Stimulated activated CD8-positive, alpha-beta memory T cell treated with anti-CD3 and anti-CD28 coated beads, Interleukin-2, amount 100 ng/mL, for 1 hour (primary cell): Measurements from ENCODE around the gene CCDC92B.
"Not testable (repeated sequence)": the region's sequence is repeated elsewhere in the genome, so short reads cannot be mapped to it uniquely, and the experiment has no call there.

ENCODE experiments used
- DNase-seq, 2 donors: peaks; one replicate each; pipeline ENCODE4 v3.0.0-alpha.2; 2020; ENCODE audit warnings: low read depth in 2 of 2

Gene CCDC92B

GRCh38 chr17:2749058-2749783, at the start of gene CCDC92B:
Gene CCDC92B (minus strand): TSS chr17:2749652. CDS start chr17:2735145, 14,507 bp downstream.
- DNase-seq: no peak

DNA sequence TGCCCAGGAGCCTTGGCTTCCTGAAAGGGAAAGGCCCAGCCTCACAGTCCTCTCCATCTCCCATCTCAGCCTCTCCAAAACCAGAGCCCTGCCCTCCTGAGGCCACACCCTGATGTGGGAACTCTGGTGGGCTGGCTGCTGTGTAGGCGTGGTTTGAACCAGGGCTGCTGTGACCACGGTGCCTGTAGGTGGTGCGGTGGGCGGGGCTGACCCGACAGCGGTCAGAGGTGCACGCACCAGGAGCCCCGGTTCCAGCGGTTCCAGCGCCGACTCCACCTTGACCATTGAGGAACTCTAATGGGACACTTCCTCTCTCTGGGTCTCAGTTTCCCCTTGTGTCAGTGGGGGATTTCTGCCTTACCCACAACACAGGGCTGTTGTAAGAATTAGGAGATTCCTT, 49.2 kb upstream of the CCDC92B start:
- no peak for DNase-seq

DNA sequence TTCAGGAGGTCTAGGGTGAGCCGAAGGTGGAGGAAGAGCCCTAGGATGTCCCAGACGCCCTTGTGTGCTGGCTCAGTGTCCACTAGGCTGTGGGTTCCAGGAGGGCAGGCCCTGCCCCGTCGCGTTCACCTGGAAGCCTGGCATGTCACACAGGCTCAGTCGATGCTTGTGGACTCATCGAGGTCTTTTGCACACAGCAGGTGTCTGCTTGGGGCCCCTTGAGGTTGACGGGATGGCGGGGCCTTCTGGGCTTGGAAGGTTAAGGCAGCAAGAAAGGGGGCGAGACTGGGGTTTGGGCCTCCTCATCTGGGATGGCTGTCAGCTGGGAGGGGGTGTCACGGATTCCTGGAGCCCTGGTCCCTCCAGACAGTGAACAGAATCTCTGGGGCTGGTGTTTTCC, 48.7 kb upstream of the CCDC92B start:
- DNase-seq: no peak

- no peak for DNase-seq
These were observed 48.2 kb upstream of the CCDC92B start for GRCh38 chr17:2797637-2798036.

GRCh38 chr17:2797226-2797625, 47.8 kb upstream of the CCDC92B start:
- DNase-seq: no peak

DNA sequence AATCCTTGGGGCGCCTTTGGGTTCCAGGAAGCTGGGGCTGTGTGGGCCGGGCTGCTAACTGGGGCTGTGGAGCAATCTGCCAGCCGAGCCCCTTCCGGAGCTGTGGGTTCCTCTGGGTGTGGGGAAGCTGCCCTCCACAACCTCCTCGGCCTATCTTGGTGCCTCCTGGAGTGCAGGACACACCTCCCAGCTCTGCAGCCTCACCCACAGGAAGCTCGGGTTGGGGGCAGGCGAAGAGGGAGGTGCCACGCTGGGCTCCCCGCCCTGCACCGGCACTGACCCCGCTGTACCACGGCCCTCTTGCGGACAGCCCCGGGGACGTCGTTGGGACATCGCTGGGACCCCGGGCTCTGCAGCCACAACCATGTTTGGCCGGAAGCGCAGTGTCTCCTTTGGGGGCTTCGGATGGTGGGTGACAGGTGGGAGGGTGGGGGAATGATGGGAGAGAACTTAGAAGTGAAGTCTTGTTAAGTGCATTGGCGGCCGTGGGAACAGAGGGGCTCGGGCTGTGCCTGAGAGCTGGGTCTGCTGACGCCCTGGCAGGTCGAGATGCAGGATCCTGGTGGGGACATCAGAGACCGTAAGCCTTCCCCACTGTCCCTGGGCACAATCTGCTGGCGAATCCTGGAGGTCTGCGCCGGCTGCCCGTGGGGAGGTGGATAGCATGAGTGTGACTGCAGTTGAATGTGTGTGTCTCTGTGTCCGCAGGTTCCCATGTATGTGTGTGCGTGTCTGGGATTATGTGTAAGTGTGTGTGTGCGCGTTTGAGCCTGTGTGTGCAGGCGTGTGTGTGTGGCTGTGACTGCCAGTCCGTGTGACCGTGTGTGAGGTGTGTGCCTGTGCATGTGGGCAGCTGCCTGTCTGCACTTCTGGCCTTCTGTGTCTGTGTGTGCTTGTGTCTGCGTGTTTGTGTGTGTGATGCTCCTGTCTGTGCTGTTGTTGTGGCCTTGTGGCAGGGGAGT, 47.0 kb upstream of the CCDC92B start, which contains the start of gene RAP1GAP2:
Gene RAP1GAP2 (plus strand): TSS at position 275 of the 962 bp plus-strand sequence. CDS start 90 bp downstream, at position 365.
- DNase-seq: peak; percentile 43 to 53

DNA sequence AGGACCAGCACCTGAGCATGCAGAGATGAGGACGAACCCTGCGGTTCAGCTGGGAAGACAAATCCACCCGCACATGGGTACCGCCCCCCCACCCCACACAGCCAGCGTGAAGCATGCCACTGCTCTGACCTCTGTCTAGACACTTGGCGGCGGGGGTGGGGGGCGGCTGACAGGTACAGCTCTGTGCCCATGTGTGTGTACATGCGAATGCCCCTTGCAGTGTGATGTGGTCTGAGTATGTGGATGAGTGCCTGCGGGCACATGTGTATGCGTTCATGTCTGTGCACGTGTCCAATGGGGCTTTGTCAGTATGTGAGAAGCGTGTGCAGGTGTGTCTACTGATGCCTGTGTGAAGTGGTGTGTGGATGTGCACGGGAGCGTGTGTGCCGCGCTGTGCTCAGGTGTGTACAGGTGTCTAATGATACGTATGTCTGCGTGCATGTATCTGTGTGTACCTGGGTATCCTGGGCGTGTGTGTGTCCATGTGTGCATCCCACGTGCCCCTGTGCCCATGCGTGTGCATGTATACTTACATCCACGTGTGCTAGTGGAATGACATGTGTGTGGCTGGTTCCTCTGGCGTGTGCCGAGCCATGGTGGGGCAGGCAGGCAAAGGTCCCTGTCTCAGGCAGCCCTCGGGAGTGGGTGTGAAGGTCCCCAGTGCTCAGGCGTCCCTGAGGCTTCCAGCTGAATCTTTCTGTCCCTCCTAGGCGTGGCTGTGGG, 46.1 kb upstream of the CCDC92B start:
- no peak for DNase-seq

- no peak for DNase-seq
These were observed 44.8 kb upstream of the CCDC92B start for GRCh38 chr17:2794111-2794803.

- peak; percentile 51 to 69 for DNase-seq
These were observed 43.1 kb upstream of the CCDC92B start for GRCh38 chr17:2792366-2793169.

DNA sequence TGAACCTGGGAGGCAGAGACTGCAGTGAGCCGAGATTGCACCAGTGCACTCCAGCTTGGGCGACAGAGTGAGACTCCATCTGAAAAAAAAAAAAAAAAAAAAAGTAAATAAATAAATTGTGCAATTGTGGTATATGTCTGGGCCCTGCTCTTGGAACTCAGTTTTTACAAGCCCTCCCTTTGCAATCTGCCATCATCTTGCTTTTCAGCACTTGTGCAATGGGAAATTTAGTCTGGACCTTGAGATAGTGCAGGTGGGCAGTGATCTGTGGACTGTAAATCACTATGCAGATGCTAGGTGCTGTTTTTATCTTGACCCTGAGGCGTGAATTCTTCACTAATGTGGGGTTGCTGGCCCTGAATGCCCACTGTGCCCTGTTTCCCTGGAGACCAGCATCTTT, 40.2 kb upstream of the CCDC92B start:
- no peak for DNase-seq

- peak; percentile 70 to 82 for DNase-seq
These were observed 36.9 kb upstream of the CCDC92B start for GRCh38 chr17:2786176-2786881.

GRCh38 chr17:2785376-2785775, 35.9 kb upstream of the CCDC92B start:
- not testable (repeated sequence) for DNase-seq

DNA sequence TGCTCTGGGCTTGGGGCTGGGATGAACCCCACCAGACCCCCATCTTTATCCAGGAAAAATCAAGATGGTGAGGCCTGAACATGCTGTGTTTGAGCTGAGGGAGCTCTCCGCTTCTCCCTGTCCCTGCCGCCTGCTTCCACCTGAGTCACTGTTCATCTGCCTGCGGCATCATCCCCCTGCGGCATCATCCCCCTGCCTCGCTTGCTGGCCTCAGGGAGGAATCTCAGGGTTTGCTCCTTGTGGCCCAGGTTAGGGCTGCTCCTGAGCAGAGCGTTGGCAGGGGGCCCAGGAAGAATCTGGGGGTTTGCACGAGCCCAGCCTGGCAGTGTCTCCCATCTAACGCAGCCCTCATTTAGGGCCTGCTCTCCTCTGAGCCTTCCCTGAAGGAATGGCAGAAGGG, 35.4 kb upstream of the CCDC92B start:
- no peak for DNase-seq

DNA sequence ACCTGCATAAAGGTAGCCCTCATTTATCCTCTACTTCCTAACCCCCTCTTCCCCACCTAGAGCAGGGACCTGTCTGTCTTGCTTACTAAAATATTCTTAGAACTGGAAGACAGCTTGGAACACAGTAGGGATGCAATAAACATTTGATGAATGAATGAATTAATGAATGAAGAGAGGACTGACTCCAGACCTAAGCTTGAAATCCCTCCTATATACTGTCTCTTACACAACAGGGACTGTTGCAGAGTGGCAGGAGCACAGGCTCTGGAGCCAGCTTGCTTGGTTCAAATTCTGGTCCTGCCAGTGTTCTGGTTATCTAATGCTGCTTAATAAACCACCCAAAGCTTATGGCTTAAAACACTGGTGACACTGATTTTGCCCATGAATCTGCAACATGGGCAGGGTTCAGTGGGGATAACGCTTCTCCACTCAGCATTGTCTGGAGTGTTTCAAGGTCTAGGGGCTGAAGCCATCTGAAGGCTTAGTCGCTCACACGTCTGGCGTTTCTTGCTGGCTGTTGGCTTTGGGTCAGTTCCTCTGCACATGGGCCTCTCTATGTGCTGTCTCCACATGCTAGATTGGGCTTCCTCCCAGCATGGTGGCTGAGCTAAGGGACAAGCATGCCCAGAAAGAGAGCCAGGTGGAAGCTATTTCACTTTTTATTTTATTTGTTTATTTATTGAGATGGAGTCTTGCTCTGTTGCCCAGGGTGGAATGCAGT, 34.0 kb upstream of the CCDC92B start:
- DNase-seq: no peak

DNA sequence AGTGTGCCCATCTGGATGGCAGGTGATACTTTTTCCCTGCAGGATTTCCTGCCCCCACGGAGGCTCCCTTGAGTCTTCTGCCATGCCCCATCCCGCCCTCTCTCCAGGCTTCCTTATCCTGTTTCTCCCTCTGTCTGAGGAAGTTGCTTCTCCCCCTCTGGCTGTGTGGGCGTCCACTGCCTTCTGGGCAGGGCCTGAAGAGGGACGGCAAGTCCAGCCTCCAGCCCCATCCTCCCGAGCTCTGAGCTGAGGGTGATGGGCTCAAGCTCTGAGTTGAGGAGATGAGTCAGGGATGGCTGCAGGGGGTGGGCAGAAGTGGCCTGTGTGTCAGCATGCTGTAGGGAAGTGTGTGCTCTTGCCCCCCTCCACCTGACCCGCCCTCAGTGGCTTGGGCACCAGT, 32.6 kb upstream of the CCDC92B start:
- no peak for DNase-seq

DNA sequence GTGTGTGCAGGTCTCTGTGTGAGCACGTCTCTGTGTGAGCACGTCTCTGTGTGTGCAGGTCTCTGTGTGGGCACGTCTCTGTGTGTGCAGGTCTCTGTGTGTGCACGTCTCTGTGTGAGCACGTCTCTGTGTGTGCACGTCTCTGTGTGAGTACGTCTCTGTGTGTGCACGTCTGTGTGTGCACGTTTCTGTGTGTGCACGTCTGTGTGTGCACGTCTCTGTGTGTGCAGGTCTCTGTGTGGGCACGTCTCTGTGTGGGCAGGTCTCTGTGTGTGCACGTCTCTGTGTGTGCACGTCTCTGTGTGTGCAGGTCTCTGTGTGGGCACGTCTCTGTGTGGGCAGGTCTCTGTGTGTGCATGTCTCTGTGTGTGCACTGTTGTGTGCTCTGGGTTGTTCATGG, 32.1 kb upstream of the CCDC92B start:
- DNase-seq: not testable (repeated sequence)

DNA sequence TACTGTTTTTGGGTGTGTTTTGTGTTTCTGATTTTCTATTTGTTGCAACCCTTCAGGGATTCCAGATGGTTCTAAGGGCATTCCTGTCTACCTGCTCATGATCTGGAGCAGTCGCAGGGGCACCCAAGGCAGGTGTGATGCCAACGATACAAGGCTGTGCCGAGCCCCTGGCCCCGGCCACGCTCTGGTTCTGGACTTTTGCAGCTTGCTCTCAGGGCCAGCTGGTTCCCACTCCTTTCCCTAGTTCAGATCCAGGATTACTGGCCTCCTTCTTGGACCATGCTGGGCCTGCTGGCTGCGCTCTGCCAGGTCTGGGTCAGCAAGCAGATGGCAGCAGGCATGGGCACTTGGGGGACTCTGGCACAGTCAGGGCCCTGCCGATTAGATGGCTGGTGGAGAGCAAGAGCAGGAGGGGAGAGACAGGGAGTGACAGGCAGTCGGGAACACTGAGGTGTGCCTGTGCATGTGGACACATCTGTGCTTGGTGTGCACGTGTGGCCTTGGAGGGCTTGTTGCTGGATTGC, 31.5 kb upstream of the CCDC92B start:
- no peak for DNase-seq

GRCh38 chr17:2780256-2780655, 30.8 kb upstream of the CCDC92B start:
- DNase-seq: no peak

DNA sequence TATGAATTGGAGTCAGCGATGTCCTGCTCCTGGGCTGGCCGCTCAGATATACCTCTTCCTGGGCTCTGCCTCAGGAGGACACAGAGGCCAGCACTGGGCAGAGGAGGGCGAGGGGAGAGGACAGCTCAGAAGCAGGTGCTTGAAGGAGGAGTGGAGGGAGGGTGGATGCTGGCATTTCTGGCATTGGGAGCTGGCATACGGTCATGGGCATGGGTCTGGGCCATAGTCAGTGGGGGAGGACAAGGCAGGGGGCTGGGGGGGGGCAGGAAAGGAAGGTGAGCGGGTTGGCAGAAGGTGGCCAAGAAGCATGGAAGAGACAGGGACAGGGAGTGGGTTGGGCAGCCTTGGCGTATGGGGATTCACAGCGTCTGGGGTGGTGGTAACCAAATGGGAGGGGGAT, 30.1 kb upstream of the CCDC92B start:
- no peak for DNase-seq
